Skeletal muscle tissue (tissue), 4 donors: ENCODE data around the gene CDH12. TPM values are rescaled to one million over a fixed set of nuclear protein-coding genes. Genes with fewer than 3 reads are reported as not detected.

Source experiments
- H3K27ac ChIP-seq: one replicate; pipeline ENCODE4 v1.7.0; 2013; ENCODE audit warnings: mild to moderate bottlenecking, low read depth, low read length, inconsistent platforms
- H3K27me3 ChIP-seq, 3 donors: one replicate each; pipeline ENCODE4 v1.7.0; 2013; ENCODE audit warnings: low read length in 3 of 3; ENCODE audit not compliant: control insufficient read depth in 3 of 3, insufficient read depth in 3 of 3
- H3K36me3 ChIP-seq, 3 donors: one replicate each; pipeline ENCODE4 v1.7.0; 2013; ENCODE audit warnings: low read length in 3 of 3; ENCODE audit not compliant: control insufficient read depth in 3 of 3, insufficient read depth in 3 of 3
- H3K4me1 ChIP-seq, 3 donors: one replicate each; pipeline ENCODE4 v1.7.0; 2013; ENCODE audit warnings: low read length in 3 of 3, mild to moderate bottlenecking in 3 of 3; ENCODE audit not compliant: control insufficient read depth in 3 of 3, insufficient read depth in 3 of 3
- H3K4me3 ChIP-seq, 3 donors: one replicate each; pipeline ENCODE4 v1.7.0; 2013; ENCODE audit warnings: low read length in 3 of 3
- H3K9ac ChIP-seq, 3 donors: one replicate each; pipeline ENCODE4 v1.7.0; 2013; ENCODE audit warnings: low read length in 3 of 3, mild to moderate bottlenecking in 3 of 3, moderate library complexity in 2 of 3, low read depth in 1 of 3
- H3K9me3 ChIP-seq, 3 donors: one replicate each; pipeline ENCODE4 v1.7.0; 2013; ENCODE audit warnings: low read length in 3 of 3; ENCODE audit not compliant: control insufficient read depth in 3 of 3
- total RNA-seq: library from RNA; depleted of rRNA; stranded (reverse); fragments of >200 nt; gene quantifications from one replicate; pipeline ENCODE4 v1.2.3, GENCODE V29; 2014
- donor health status: Osteomylitis.

CDH12 gene
- total RNA-seq, 1 donor from 2014 or later = 1.6 TPM

GRCh38 chr5:22505891-22506290 lies 347.3 kb downstream of the CDH12 start:
- no peaks in the 10 kb centered on the region for H3K27me3 ChIP-seq
- no peak overlapping the region for H3K27ac ChIP-seq

GRCh38 chr5:22504411-22504810 lies 348.7 kb downstream of the CDH12 start:
- Histone ChIP-seq H3K4me1 (no peaks in the 10 kb centered on the region), H3K36me3 (no peaks in the 10 kb centered on the region), H3K9me3 (no peaks in the 10 kb centered on the region), H3K4me3 (no peak overlapping the region), H3K9ac (no peak overlapping the region), H3K27me3 (no peaks in the 10 kb centered on the region), H3K27ac (no peak overlapping the region)

More at GRCh38 chr5:22505891-22506290, 347.3 kb downstream of the CDH12 start:
- no peak overlapping the region for H3K4me3 ChIP-seq
- H3K9ac ChIP-seq = no peak overlapping the region
- H3K36me3 ChIP-seq = no peaks in the 10 kb centered on the region
- no peaks in the 10 kb centered on the region for H3K9me3 ChIP-seq
- no peaks in the 10 kb centered on the region for H3K4me1 ChIP-seq

GRCh38 chr5:22500556-22500955 lies 352.6 kb downstream of the CDH12 start:
- Histone ChIP-seq H3K4me1 (no peaks in the 10 kb centered on the region), H3K9me3 (no peaks in the 10 kb centered on the region), H3K27me3 (no peaks in the 10 kb centered on the region), H3K9ac (no peak overlapping the region), H3K27ac (no peak overlapping the region), H3K4me3 (no peak overlapping the region), H3K36me3 (no peaks in the 10 kb centered on the region)

DNA sequence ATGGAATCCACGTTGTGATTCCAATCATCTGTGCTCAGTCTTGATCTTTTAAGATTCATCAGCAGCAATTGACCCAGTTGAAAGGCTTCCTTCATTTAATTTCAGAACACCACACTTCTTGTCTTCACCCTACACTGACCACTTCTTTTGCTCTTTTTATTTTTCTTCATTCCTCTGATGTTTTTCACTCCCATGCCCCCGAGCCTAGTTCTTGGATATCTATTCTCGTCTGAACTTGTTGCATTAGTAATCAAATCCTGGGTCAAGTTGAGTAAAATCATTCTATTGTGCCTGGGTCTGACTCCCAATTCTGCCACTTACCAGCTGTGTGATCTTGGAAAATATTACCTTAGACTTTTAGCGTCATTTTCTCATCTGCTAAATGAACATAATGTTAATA lies 356.5 kb downstream of the CDH12 start:
- no peaks in the 10 kb centered on the region for H3K27me3 ChIP-seq
- H3K9me3 ChIP-seq = no peaks in the 10 kb centered on the region
- no peak overlapping the region for H3K27ac ChIP-seq
- H3K9ac ChIP-seq = no peak overlapping the region
- H3K36me3 ChIP-seq = no peaks in the 10 kb centered on the region
- no peak overlapping the region for H3K4me3 ChIP-seq
- H3K4me1 ChIP-seq = no peaks in the 10 kb centered on the region

DNA sequence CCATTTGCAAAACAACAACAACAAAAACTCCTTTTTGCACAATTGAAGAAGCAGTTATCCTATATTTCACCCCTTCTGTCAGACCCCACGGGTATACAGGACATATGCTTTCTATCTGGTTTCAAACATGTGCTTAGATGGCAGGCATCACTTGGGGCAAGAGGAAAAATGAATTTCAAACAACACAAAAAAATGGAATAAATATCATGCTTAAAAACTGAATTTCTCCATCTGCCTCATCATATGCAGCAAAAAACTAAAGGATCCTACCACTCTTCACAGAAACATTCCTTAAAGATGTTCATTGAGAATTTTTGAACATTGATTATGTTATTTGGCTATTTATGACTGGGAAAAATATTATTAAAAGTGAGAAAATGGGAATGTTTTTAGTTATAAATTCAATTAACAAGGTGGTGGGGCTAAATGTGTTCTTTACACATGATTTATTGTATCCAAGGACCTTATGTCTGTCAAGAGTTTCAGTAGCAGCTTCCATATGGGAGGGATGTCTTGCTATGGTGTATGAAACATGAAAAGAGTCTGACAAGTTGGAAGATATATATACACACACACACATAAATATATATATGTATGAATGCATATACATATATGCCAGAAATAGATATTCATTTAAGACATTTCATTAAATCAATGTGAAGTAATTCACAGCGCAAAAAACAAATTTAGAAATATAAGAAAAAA lies 358.0 kb downstream of the CDH12 start:
- no peaks in the 10 kb centered on the region for H3K27me3 ChIP-seq
- no peak overlapping the region for H3K27ac ChIP-seq
- H3K4me3 ChIP-seq = no peak overlapping the region
- H3K4me1 ChIP-seq = no peaks in the 10 kb centered on the region
- no peaks in the 10 kb centered on the region for H3K9me3 ChIP-seq
- no peak overlapping the region for H3K9ac ChIP-seq
- no peaks in the 10 kb centered on the region for H3K36me3 ChIP-seq

GRCh38 chr5:22488427-22488826 lies 364.7 kb downstream of the CDH12 start:
- Histone ChIP-seq H3K9me3 (no peaks in the 10 kb centered on the region), H3K9ac (no peak overlapping the region), H3K27ac (no peak overlapping the region), H3K4me3 (no peak overlapping the region), H3K36me3 (no peaks in the 10 kb centered on the region), H3K27me3 (no peaks in the 10 kb centered on the region), H3K4me1 (no peaks in the 10 kb centered on the region)

DNA sequence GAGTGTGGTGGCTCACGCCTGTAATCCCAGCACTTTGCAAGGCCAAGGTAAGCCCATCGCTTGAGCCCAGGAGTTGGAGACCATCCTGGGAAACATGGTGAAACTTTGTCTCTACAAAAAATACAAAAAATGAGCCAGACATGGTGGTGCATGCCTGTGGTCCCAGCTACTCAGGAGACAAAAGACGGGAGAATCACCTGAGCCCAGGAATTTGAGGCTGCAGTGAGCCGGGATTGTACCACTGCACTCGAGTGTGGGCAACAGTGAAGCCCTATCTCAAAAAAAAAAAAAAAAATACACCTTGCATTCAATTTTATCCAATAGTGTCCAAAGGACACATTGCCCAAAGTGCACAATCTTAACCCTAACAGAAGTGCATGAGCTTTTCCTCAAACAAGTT lies 372.8 kb downstream of the CDH12 start:
- Histone ChIP-seq H3K4me1 (no peaks in the 10 kb centered on the region), H3K4me3 (no peak overlapping the region), H3K36me3 (no peaks in the 10 kb centered on the region), H3K9ac (no peak overlapping the region), H3K9me3 (no peaks in the 10 kb centered on the region), H3K27ac (no peak overlapping the region), H3K27me3 (no peaks in the 10 kb centered on the region)

DNA sequence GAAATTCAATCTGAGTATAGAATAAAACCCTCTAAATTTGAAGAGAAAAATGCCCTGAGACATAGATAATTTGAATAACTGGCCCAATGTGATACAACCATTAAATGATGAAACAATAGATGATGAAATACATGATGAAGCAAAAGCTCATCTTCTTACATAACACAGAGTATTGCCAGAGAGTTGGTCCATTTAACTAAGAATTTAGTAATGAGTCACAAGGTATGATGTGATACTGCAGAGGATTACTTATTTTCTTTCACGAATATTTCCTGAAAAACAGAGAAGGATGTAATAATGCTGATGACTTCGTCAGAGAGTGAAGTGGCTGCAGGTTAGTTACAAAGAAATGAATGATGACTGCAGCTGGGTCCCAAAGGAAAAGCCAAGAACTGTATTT lies 379.3 kb downstream of the CDH12 start:
- Histone ChIP-seq H3K4me3 (no peak overlapping the region), H3K4me1 (no peaks in the 10 kb centered on the region), H3K27ac (no peak overlapping the region), H3K27me3 (no peaks in the 10 kb centered on the region), H3K9me3 (no peaks in the 10 kb centered on the region), H3K36me3 (no peaks in the 10 kb centered on the region), H3K9ac (no peak overlapping the region)

GRCh38 chr5:22471154-22471553 lies 382.0 kb downstream of the CDH12 start:
- Histone ChIP-seq H3K9ac (no peak overlapping the region), H3K4me3 (no peak overlapping the region), H3K27ac (no peak overlapping the region), H3K27me3 (no peaks in the 10 kb centered on the region), H3K4me1 (no peaks in the 10 kb centered on the region), H3K36me3 (no peaks in the 10 kb centered on the region), H3K9me3 (peaks cover 0 to 2% (median 0%) of the 10 kb centered on the region in 3 donors)

GRCh38 chr5:22470408-22470807 lies 382.7 kb downstream of the CDH12 start:
- H3K9me3 ChIP-seq = peaks cover 0 to 2% (median 0%) of the 10 kb centered on the region in 3 donors
- H3K4me1 ChIP-seq = no peaks in the 10 kb centered on the region

More at GRCh38 chr5:22470408-22470807, 382.7 kb downstream of the CDH12 start:
- Histone ChIP-seq H3K9ac (no peak overlapping the region), H3K36me3 (no peaks in the 10 kb centered on the region), H3K4me3 (no peak overlapping the region), H3K27ac (no peak overlapping the region), H3K27me3 (no peaks in the 10 kb centered on the region)
